Endothelial cell of umbilical vein (primary cell): Measurements from ENCODE around the gene HCK. TPM values are rescaled to one million over a fixed set of nuclear protein-coding genes. Genes with fewer than 3 reads are reported as not detected.

Experiments
- BruUV-seq: library from RNA; stranded (reverse); fragments of 400-500 nt; replicated peaks from 2 replicates; lab custom pipeline; 2021; lab: Mats Ljungman, UMichigan
- CTCF ChIA-PET: fragments of 300-600, 350-600 bp; sonication (Branson Sonifier 250); formaldehyde crosslinking; loops from one replicate; lab custom pipeline; 2021; ENCODE audit warnings: antibody characterized with exemption, inconsistent platforms; lab: Charles Lee
- POLR2A ChIA-PET: fragments of 300-600, 350-600 bp; sonication (Branson Sonifier 250); formaldehyde crosslinking; loops from one replicate; lab custom pipeline; 2021; ENCODE audit warnings: antibody characterized with exemption, inconsistent platforms; lab: Charles Lee
- DNase-seq: peaks from one replicate; pipeline ENCODE4 v3.0.0-alpha.2; 2011; ENCODE audit warnings: low read depth, low spot score
- FAIRE-seq: peaks from 2 replicates; lab custom pipeline; 2011; peaks lifted over from hg19 to GRCh38; lab: Jason Lieb, UNC
- H2AFZ ChIP-seq: 2 replicates; pipeline ENCODE4 v1.6.0; 2012; ENCODE audit warnings: low read depth, low read length, control low read depth, inconsistent platforms
- H3K27ac ChIP-seq: 2 replicates; pipeline ENCODE4 v1.5.1; 2011; ENCODE audit warnings: low read depth, mild to moderate bottlenecking, control low read depth, low read length, moderate library complexity; ENCODE audit not compliant: insufficient read depth
- H3K27me3 ChIP-seq, 2 experiments: 2 replicates each; pipeline versions ENCODE4 v1.6.0 to v1.6.1; 2011; ENCODE audit warnings: low read length in 2 of 2, mixed read lengths in 1 of 2; ENCODE audit not compliant: control insufficient read depth in 2 of 2, insufficient read depth in 2 of 2
- H3K36me3 ChIP-seq, 2 experiments: 2 replicates in 1 of 2; 3 replicates in 1 of 2; pipeline ENCODE4 v1.5.1; 2011; ENCODE audit warnings: low read length in 2 of 2, mild to moderate bottlenecking in 1 of 2, moderate library complexity in 1 of 2; ENCODE audit not compliant: control insufficient read depth in 2 of 2, insufficient read depth in 2 of 2; ENCODE audit errors: extremely low read depth in 1 of 2
- H3K4me1 ChIP-seq: 3 replicates; pipeline ENCODE4 v1.5.1; 2011; ENCODE audit warnings: mild to moderate bottlenecking, low read length; ENCODE audit not compliant: control insufficient read depth, insufficient read depth; ENCODE audit errors: extremely low read depth
- H3K4me2 ChIP-seq: 2 replicates; pipeline ENCODE4 v1.6.1; 2011; ENCODE audit warnings: low read length, control low read depth, mixed read lengths; ENCODE audit not compliant: insufficient read depth
- H3K4me3 ChIP-seq, 3 experiments: fragments of 200-600 bp in 1 of 3; sonication (generic), shearing (Covaris generic) in 1 of 3; replicated peaks in 1 of 3; 2 replicates each; pipeline ENCODE4 v1.5.1; 2011 to 2016; ENCODE audit warnings: control low read depth in 3 of 3, low read length in 3 of 3, mild to moderate bottlenecking in 2 of 3, inconsistent platforms in 1 of 3, low read depth in 1 of 3, moderate library complexity in 1 of 3; ENCODE audit not compliant: insufficient read depth in 1 of 3
- H3K79me2 ChIP-seq: 2 replicates; pipeline ENCODE4 v1.6.0; 2012; ENCODE audit warnings: low read length, inconsistent platforms; ENCODE audit not compliant: control insufficient read depth, insufficient read depth
- H3K9ac ChIP-seq: replicated peaks from 2 replicates; pipeline ENCODE3; 2011; ENCODE audit warnings: low read length, control low read depth; ENCODE audit not compliant: insufficient read depth; ENCODE audit errors: extremely low read depth
- H3K9me1 ChIP-seq: replicated peaks from 3 replicates; pipeline ENCODE4 v1.6.0; 2011; ENCODE audit warnings: mild to moderate bottlenecking, low read length; ENCODE audit not compliant: control insufficient read depth, insufficient read depth; ENCODE audit errors: extremely low read depth
- H3K9me3 ChIP-seq: replicated peaks from 2 replicates; pipeline ENCODE4 v1.5.1; 2012; ENCODE audit warnings: low read length, inconsistent platforms; ENCODE audit not compliant: control insufficient read depth, insufficient read depth
- H4K20me1 ChIP-seq: replicated peaks from 2 replicates; pipeline ENCODE3; 2011; ENCODE audit warnings: mild to moderate bottlenecking, low read length; ENCODE audit not compliant: control insufficient read depth, insufficient read depth; ENCODE audit errors: extremely low read depth
- EZH2 ChIP-seq: IDR thresholded peaks from 2 replicates; pipeline ENCODE4 v1.6.1; 2012; ENCODE audit warnings: borderline replicate concordance, low read depth, mild to moderate bottlenecking, moderate library complexity, low read length, inconsistent platforms; ENCODE audit not compliant: severe bottlenecking
- FOS ChIP-seq: IDR thresholded peaks from 2 replicates; pipeline ENCODE4 v1.6.1; 2011; ENCODE audit warnings: mild to moderate bottlenecking, low read length, moderate library complexity, borderline replicate concordance; ENCODE audit not compliant: insufficient read depth
- GATA2 ChIP-seq: IDR thresholded peaks from 2 replicates; pipeline ENCODE4 v1.7.0; 2011; ENCODE audit warnings: low read depth, mild to moderate bottlenecking, moderate library complexity, mixed read lengths, low read length; ENCODE audit not compliant: insufficient read length, insufficient read depth
- JUN ChIP-seq: IDR thresholded peaks from 2 replicates; pipeline ENCODE4 v1.6.1; 2011; ENCODE audit warnings: borderline replicate concordance, low read depth; ENCODE audit not compliant: insufficient read length, insufficient read depth
- MYC ChIP-seq: IDR thresholded peaks from one replicate; pipeline ENCODE4 v1.6.1; 2011; ENCODE audit warnings: mild to moderate bottlenecking, low read depth, low read length
- POLR2A ChIP-seq: IDR thresholded peaks from 2 replicates; pipeline ENCODE4 v1.6.1; 2012; ENCODE audit warnings: low read depth, mild to moderate bottlenecking, control low read depth, low read length
- POLR2AphosphoS5 ChIP-seq: IDR thresholded peaks from 2 replicates; pipeline ENCODE4 v1.6.1; 2012; ENCODE audit warnings: low read depth, mild to moderate bottlenecking, control low read depth, low read length, moderate library complexity; ENCODE audit not compliant: insufficient read depth
- dilution Hi-C: fragments of 300-500 bp; cut with MboI; formaldehyde crosslinking; loops from one replicate; pipeline ENCODE4 v1.15.0; 2019; ENCODE audit warnings: low sequenced_read_pairs; ENCODE audit not compliant: extremely low pct_ligation_motif_present
- intact Hi-C: fragments of 100-400 bp; cut with micrococcal nuclease; formaldehyde crosslinking; loops from one replicate; pipeline ENCODE4 v1.10.0; 2022
- polyA plus RNA-seq, 4 experiments: library from polyadenylated mRNA; depleted of rRNA in 3 of 4; stranded (reverse) in 3 of 4; unstranded in 1 of 4; fragments of >200 nt; gene quantifications; 2 replicates each; pipeline versions ENCODE4 v1.2.1 to v1.2.3, GENCODE V29; 2011 to 2012; ENCODE audit warnings: missing spikeins in 1 of 4
- total RNA-seq: library from RNA; stranded (reverse); gene quantifications from 2 replicates; pipeline ENCODE4 v1.2.3, GENCODE V29; 2021
- TF ChIP-seq, protein P1 (sequence below), 2 donors: IDR thresholded peaks; 1 replicate in 1 of 2; 2 replicates in 1 of 2; pipeline ENCODE4 v1.5.1; 2011; ENCODE audit warnings: low read length in 2 of 2, mild to moderate bottlenecking in 2 of 2, moderate library complexity in 2 of 2, control low read depth in 1 of 2, inconsistent platforms in 1 of 2, low read depth in 1 of 2; ENCODE audit not compliant: insufficient read depth in 1 of 2; ENCODE audit errors: extremely low read depth in 1 of 2
- TF ChIP-seq, protein P2 (sequence below): IDR thresholded peaks from 2 replicates; pipeline ENCODE4 v1.6.1; 2011; ENCODE audit not compliant: insufficient read depth, insufficient read length

HCK gene
- total and polyA plus RNA-seq, 2 donors (not counting 3 experiments of a cell fraction or from before 2014, with no cell fraction given), result not detected

DNA sequence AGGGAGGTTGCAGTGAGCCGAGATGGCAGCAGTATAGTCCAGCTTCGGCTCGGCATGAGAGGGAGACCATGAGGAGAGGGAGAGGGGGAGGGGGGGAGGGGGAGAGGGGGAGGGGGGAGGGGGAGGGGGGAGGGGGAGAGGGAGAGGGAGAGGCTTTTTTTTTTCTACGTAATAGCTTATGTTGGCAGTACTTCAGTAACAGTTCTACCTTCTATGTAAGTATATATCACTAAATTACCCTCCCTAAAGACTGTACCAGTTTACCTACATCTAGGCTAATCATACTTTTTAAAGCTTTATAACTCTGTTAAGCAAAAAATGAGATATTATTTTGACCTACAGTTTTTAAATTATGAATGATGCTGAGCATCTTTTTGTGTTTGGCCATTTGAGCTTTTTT lies 71.0 kb downstream of the HCK start:
- Histone ChIP-seq H3K27me3 (no peaks in the 10 kb centered on the region), H3K4me2 (no peak overlapping the region), H2AFZ (no peak overlapping the region), H3K79me2 (peaks cover 34% of the 10 kb centered on the region), H3K4me1 (no peaks in the 10 kb centered on the region), H4K20me1 (peaks cover 6% of the 10 kb centered on the region), H3K9me1 (no peaks in the 10 kb centered on the region), H3K4me3 (no peak overlapping the region), H3K9ac (no peak overlapping the region), H3K27ac (no peak overlapping the region), H3K9me3 (no peaks in the 10 kb centered on the region), H3K36me3 (peaks cover 0 to 2% of the 10 kb centered on the region in 2 experiments)
- FAIRE-seq (no peak), DNase-seq (no peak)
- TF ChIP-seq POLR2A (no peak), JUN (no peak), FOS (no peak), POLR2AphosphoS5 (no peak), MYC (no peak), EZH2 (no peak), GATA2 (no peak)
- TF ChIP-seq, protein P1, sequence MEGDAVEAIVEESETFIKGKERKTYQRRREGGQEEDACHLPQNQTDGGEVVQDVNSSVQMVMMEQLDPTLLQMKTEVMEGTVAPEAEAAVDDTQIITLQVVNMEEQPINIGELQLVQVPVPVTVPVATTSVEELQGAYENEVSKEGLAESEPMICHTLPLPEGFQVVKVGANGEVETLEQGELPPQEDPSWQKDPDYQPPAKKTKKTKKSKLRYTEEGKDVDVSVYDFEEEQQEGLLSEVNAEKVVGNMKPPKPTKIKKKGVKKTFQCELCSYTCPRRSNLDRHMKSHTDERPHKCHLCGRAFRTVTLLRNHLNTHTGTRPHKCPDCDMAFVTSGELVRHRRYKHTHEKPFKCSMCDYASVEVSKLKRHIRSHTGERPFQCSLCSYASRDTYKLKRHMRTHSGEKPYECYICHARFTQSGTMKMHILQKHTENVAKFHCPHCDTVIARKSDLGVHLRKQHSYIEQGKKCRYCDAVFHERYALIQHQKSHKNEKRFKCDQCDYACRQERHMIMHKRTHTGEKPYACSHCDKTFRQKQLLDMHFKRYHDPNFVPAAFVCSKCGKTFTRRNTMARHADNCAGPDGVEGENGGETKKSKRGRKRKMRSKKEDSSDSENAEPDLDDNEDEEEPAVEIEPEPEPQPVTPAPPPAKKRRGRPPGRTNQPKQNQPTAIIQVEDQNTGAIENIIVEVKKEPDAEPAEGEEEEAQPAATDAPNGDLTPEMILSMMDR (IDR thresholded peaks at IDR 0.05; ENCODE audit: extremely low read depth in 1 of 2, insufficient read depth in 1 of 2, low read depth in 1 of 2, low read length in 2 of 2), result no peak
- TF ChIP-seq, protein P2, sequence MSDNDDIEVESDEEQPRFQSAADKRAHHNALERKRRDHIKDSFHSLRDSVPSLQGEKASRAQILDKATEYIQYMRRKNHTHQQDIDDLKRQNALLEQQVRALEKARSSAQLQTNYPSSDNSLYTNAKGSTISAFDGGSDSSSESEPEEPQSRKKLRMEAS, result no peak
- dilution Hi-C loops (no loop called here), intact Hi-C loops (no loop called here)
- BruUV-seq, result no TSS peak
- CTCF ChIA-PET, result interaction anchor here (1.0 kb wide), 1 partner anchor 15 kb away, joined by 4 read pairs; no protein-coding TSS in a partner anchor
- POLR2A ChIA-PET, result no interaction called here
